Stimulated activated CD8-positive, alpha-beta memory T cell treated with anti-CD3 and anti-CD28 coated beads, Interleukin-15, amount 100 ng/mL, for 48 hours (primary cell): Measurements from ENCODE around the gene EVL.
"Not testable (repeated sequence)": the region's sequence is repeated elsewhere in the genome, so short reads cannot be mapped to it uniquely, and the experiment has no call there.

ENCODE experiments used
- DNase-seq, 2 donors: peaks; one replicate each; pipeline ENCODE4 v3.0.0-alpha.2; 2020; ENCODE audit warnings: low read depth in 2 of 2

EVL gene

GRCh38 chr14:100038065-100038464 is 27.2 kb upstream of the EVL start:
- no peak for DNase-seq

- no peak for DNase-seq
Measured at GRCh38 chr14:100039903-100040302, 25.3 kb upstream of the EVL start.

GRCh38 chr14:100041271-100041670 is 24.0 kb upstream of the EVL start:
- no peak for DNase-seq

GRCh38 chr14:100042286-100042685 is 22.9 kb upstream of the EVL start:
- no peak for DNase-seq

GRCh38 chr14:100045642-100046344 is 19.4 kb upstream of the EVL start:
- DNase-seq: no peak

GRCh38 chr14:100047600-100047999 is 17.6 kb upstream of the EVL start:
- no peak for DNase-seq

GRCh38 chr14:100048786-100049185 is 16.4 kb upstream of the EVL start:
- peak in 1 of 2 donors; percentile 22 for DNase-seq

- no peak for DNase-seq
Measured at GRCh38 chr14:100049220-100049619, 16.0 kb upstream of the EVL start.

- no peak for DNase-seq
Measured at GRCh38 chr14:100051103-100051502, 14.1 kb upstream of the EVL start.

- DNase-seq: no peak
Measured at GRCh38 chr14:100051543-100051942, 13.7 kb upstream of the EVL start.

- no peak for DNase-seq
Measured at GRCh38 chr14:100052819-100053218, 12.4 kb upstream of the EVL start.

GRCh38 chr14:100054316-100055075 is 10.7 kb upstream of the EVL start:
- no peak for DNase-seq

- DNase-seq: no peak
Measured at GRCh38 chr14:100056431-100056830, 8.8 kb upstream of the EVL start.

- DNase-seq: no peak
Measured at GRCh38 chr14:100056964-100057795, 8.0 kb upstream of the EVL start.

- no peak for DNase-seq
Measured at GRCh38 chr14:100058777-100059437, 6.3 kb upstream of the EVL start.

- no peak for DNase-seq
Measured at GRCh38 chr14:100059438-100059781, 5.8 kb upstream of the EVL start.

- no peak for DNase-seq
Measured at GRCh38 chr14:100060760-100061159, 4.5 kb upstream of the EVL start.

GRCh38 chr14:100062590-100062989 is 2.6 kb upstream of the EVL start:
- no peak for DNase-seq

- DNase-seq: no peak
Measured at GRCh38 chr14:100063314-100063941, 1.8 kb upstream of the EVL start.

GRCh38 chr14:100064335-100065092 is 708 bp upstream of the EVL start:
- DNase-seq: not testable (repeated sequence)
